ENCODE results near the gene ATP1B3. TPM values are rescaled to one million over a fixed set of nuclear protein-coding genes. Genes with fewer than 3 reads are reported as not detected.

Gene ATP1B3
- polyA plus RNA-seq, 1 donor (not counting 4 experiments of a cell fraction or from before 2014, with no cell fraction given), result 345 TPM

GRCh38 chr3:141844108-141844507 is 32.3 kb upstream of the ATP1B3 start:
- dilution Hi-C loops (cut with MboI; ENCODE audit: extremely low pct_ligation_motif_present, low sequenced_read_pairs), result no loop called here
- H3K9ac ChIP-seq (ENCODE audit: control insufficient read depth, extremely low read depth, insufficient read depth, low read length), result no peak overlapping the region
- H3K4me2 ChIP-seq (ENCODE audit: control insufficient read depth, extremely low read depth, insufficient read depth, low read depth, low read length), result no peak overlapping the region
- no peaks in the 10 kb centered on the region for H3K36me3 ChIP-seq (ENCODE audit: control insufficient read depth in 2 of 2, extremely low read depth in 1 of 2, insufficient read depth in 2 of 2, low read length in 2 of 2)
- no peak overlapping the region for H3K4me3 ChIP-seq (ENCODE audit: control insufficient read depth in 2 of 3, extremely low read depth in 1 of 3, insufficient read depth in 2 of 3, low read depth in 1 of 3, low read length in 3 of 3)
- H3K9me3 ChIP-seq (ENCODE audit: control insufficient read depth, low read depth, low read length), result no peaks in the 10 kb centered on the region
- H4K20me1 ChIP-seq (ENCODE audit: control insufficient read depth, extremely low read depth, insufficient read depth, low read length), result no peaks in the 10 kb centered on the region
- H2AFZ ChIP-seq (ENCODE audit: control insufficient read depth, low read length), result no peak overlapping the region
- no peak for FAIRE-seq
- no peak for DNase-seq (ENCODE audit: low read depth, low spot score)
- H3K79me2 ChIP-seq (ENCODE audit: control insufficient read depth, insufficient read depth, low read length), result no peaks in the 10 kb centered on the region
- peaks cover 12% of the 10 kb centered on the region for H3K4me1 ChIP-seq (ENCODE audit: control insufficient read depth, extremely low read depth, insufficient read depth, low read length)
- no peaks in the 10 kb centered on the region for H3K27me3 ChIP-seq (ENCODE audit: control insufficient read depth, extremely low read depth, insufficient read depth, low read length)
- H3K9me1 ChIP-seq (ENCODE audit: control insufficient read depth, extremely low read depth, insufficient read depth, low read length), result no peaks in the 10 kb centered on the region
- TF ChIP-seq, protein P1, sequence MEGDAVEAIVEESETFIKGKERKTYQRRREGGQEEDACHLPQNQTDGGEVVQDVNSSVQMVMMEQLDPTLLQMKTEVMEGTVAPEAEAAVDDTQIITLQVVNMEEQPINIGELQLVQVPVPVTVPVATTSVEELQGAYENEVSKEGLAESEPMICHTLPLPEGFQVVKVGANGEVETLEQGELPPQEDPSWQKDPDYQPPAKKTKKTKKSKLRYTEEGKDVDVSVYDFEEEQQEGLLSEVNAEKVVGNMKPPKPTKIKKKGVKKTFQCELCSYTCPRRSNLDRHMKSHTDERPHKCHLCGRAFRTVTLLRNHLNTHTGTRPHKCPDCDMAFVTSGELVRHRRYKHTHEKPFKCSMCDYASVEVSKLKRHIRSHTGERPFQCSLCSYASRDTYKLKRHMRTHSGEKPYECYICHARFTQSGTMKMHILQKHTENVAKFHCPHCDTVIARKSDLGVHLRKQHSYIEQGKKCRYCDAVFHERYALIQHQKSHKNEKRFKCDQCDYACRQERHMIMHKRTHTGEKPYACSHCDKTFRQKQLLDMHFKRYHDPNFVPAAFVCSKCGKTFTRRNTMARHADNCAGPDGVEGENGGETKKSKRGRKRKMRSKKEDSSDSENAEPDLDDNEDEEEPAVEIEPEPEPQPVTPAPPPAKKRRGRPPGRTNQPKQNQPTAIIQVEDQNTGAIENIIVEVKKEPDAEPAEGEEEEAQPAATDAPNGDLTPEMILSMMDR (optimal IDR thresholded peaks at IDR 0.05 in 1 of 3, IDR thresholded peaks at IDR 0.05 in 1 of 3, conservative IDR thresholded peaks at IDR 0.05 in 1 of 3; ENCODE audit: extremely low read depth in 1 of 3, insufficient read depth in 2 of 3, low read length in 3 of 3), result no peak
- no peak for TF ChIP-seq EZH2 (IDR thresholded peaks at IDR 0.05; ENCODE audit: low read length)
- H3K27ac ChIP-seq (ENCODE audit: control insufficient read depth, insufficient read depth, low read length), result no peak overlapping the region

DNA sequence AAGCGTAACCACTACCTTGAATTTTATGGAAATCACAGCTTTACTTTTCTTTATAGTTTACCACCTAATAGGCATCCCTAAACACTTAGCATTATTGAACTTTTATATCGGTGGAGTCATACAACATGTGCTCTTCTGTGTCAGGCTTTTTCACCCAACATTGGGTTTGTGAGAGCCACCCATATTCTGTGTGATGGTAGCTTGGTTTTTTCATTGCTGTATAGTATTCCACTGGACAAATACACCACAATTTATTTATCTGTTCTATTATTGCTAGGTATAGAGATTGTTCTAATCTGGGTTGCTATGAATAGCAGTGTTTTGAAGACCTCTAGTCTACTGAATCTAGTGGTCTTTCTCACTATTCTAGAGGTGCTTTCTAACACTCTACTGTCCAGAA is 31.6 kb upstream of the ATP1B3 start:
- peaks cover 12% of the 10 kb centered on the region for H3K4me1 ChIP-seq (ENCODE audit: control insufficient read depth, extremely low read depth, insufficient read depth, low read length)
- no peaks in the 10 kb centered on the region for H3K27me3 ChIP-seq (ENCODE audit: control insufficient read depth, extremely low read depth, insufficient read depth, low read length)
- no peak overlapping the region for H3K27ac ChIP-seq (ENCODE audit: control insufficient read depth, insufficient read depth, low read length)
- H3K79me2 ChIP-seq (ENCODE audit: control insufficient read depth, insufficient read depth, low read length), result no peaks in the 10 kb centered on the region
- no peaks in the 10 kb centered on the region for H4K20me1 ChIP-seq (ENCODE audit: control insufficient read depth, extremely low read depth, insufficient read depth, low read length)
- dilution Hi-C loops (cut with MboI; ENCODE audit: extremely low pct_ligation_motif_present, low sequenced_read_pairs), result no loop called here
- FAIRE-seq, result no peak
- H3K9me3 ChIP-seq (ENCODE audit: control insufficient read depth, low read depth, low read length), result no peaks in the 10 kb centered on the region
- DNase-seq (ENCODE audit: low read depth, low spot score), result no peak
- H3K9me1 ChIP-seq (ENCODE audit: control insufficient read depth, extremely low read depth, insufficient read depth, low read length), result no peaks in the 10 kb centered on the region
- no peaks in the 10 kb centered on the region for H3K36me3 ChIP-seq (ENCODE audit: control insufficient read depth in 2 of 2, extremely low read depth in 1 of 2, insufficient read depth in 2 of 2, low read length in 2 of 2)
- TF ChIP-seq EZH2 (IDR thresholded peaks at IDR 0.05; ENCODE audit: low read length), result no peak
- TF ChIP-seq, protein P1 (optimal IDR thresholded peaks at IDR 0.05 in 1 of 3, IDR thresholded peaks at IDR 0.05 in 1 of 3, conservative IDR thresholded peaks at IDR 0.05 in 1 of 3; ENCODE audit: extremely low read depth in 1 of 3, insufficient read depth in 2 of 3, low read length in 3 of 3), result no peak
- no peak overlapping the region for H3K4me2 ChIP-seq (ENCODE audit: control insufficient read depth, extremely low read depth, insufficient read depth, low read depth, low read length)
- no peak overlapping the region for H2AFZ ChIP-seq (ENCODE audit: control insufficient read depth, low read length)
- no peak overlapping the region for H3K9ac ChIP-seq (ENCODE audit: control insufficient read depth, extremely low read depth, insufficient read depth, low read length)
- no peak overlapping the region for H3K4me3 ChIP-seq (ENCODE audit: control insufficient read depth in 2 of 3, extremely low read depth in 1 of 3, insufficient read depth in 2 of 3, low read depth in 1 of 3, low read length in 3 of 3)

All from keratinocyte (primary cell).